LoVo (cell line): ENCODE measurements around the gene KLHL17.
"Not testable (repeated sequence)": the region's sequence is repeated elsewhere in the genome, so short reads cannot be mapped to it uniquely, and the experiment has no call there.

Source experiments
- DNase-seq: peaks from one replicate; pipeline ENCODE4 v3.0.0-alpha.2; 2016; ENCODE audit warnings: low spot score

KLHL17 gene

GRCh38 chr1:982765-983436 lies 22.5 kb downstream of the KLHL17 start:
- DNase-seq, result no peak

- no peak for DNase-seq
Observed at GRCh38 chr1:983798-984475, 23.6 kb downstream of the KLHL17 start.

DNA sequence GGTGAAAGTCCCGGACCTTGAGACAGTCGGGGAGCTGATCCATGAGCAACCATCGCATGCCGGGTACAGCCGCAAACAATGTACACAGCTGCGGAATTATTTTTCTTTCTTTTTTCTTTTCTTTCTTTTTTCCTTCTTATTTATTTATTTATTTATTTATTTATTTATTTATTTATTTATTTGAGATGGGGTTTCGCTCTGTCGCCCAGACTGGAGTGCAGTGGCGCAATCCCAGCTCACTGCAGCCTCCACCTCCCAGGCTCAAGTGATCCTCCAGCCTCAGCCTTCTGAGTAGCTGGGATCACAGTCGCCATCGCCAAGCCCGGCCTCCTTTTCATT lies 24.1 kb downstream of the KLHL17 start:
- DNase-seq, result no peak

- no peak for DNase-seq
Observed at GRCh38 chr1:985126-985525, 24.7 kb downstream of the KLHL17 start.

DNA sequence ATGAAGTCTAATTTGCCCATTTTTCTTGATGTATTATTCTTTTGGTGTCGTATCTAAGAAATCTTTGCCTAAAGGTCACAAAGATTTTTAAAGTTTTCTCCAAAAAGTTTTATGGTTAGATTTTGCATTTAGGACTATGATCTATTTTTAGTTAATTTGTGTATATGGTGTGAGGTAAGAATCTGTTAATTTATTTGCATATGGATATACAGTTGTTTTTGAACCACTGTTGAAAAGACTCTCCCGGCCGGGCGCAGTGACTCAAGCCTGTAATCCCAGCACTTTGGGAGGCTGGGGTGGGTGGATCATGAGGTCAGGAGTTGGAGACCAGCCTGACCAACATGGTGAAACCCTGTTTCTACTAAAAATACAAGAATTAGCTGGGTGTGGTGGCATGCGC lies 27.7 kb downstream of the KLHL17 start:
- not testable (repeated sequence) for DNase-seq

DNA sequence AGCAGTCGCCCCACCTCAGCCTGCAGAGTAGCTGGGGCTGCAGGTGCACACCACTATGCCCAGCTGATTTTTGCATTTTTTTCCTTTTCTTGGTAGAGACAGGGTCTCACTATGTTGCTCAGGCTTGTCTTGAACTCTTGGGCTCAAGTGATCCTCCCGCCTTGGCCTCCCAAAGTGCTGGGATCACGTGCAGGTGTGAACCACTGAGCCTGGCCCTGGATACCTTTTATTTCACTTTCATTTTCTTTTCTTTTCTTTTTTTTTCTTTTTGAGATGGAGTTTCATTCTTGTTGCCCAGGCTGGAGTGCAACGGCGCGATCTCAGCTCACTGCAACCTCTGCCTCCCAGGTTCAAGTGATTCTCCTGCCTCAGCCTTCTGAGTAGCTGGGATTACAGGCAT lies 30.9 kb downstream of the KLHL17 start:
- not testable (repeated sequence) for DNase-seq

DNA sequence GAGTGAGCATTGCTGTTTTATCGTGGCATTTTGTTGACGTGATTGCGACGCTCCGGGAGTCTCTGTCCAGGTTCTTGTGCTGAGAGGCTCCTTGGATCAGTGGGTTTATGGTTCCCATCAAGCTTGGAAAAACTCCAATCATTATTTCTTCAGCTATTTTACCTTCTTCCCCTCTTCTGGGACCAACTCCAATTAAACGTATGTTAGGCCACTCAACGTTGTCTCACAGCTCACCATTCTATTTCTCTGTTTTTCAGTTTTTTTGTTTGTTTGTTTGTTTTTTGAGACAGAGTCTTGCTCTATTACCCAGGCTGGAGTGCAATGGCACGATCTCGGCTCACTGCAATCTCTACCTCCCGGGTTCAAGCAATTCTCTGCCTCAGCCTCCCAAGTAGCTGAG lies 31.5 kb downstream of the KLHL17 start:
- no peak for DNase-seq

- DNase-seq, result no peak
Observed at GRCh38 chr1:992362-992761, 32.0 kb downstream of the KLHL17 start.

GRCh38 chr1:993379-993995 lies 33.1 kb downstream of the KLHL17 start:
- no peak for DNase-seq

DNA sequence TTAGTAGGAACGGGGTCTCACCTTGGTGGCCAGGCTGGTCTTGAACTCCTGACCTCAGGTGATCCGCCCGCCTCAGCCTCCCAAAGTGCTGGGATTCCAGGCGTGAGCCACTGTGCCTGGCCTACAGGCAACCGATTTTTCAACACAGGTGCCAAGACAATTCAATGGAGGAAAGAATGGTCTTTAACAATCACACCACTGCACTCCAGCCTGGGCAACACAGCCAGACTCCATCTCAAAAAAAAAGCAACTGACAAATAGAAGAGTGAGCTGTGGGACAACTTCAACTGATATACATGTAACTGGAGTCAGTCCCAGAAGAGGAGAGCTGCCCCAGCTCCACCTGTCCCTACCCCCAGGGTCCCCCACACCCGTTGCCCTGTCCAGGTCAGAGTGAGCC lies 34.2 kb downstream of the KLHL17 start:
- not testable (repeated sequence) for DNase-seq

DNA sequence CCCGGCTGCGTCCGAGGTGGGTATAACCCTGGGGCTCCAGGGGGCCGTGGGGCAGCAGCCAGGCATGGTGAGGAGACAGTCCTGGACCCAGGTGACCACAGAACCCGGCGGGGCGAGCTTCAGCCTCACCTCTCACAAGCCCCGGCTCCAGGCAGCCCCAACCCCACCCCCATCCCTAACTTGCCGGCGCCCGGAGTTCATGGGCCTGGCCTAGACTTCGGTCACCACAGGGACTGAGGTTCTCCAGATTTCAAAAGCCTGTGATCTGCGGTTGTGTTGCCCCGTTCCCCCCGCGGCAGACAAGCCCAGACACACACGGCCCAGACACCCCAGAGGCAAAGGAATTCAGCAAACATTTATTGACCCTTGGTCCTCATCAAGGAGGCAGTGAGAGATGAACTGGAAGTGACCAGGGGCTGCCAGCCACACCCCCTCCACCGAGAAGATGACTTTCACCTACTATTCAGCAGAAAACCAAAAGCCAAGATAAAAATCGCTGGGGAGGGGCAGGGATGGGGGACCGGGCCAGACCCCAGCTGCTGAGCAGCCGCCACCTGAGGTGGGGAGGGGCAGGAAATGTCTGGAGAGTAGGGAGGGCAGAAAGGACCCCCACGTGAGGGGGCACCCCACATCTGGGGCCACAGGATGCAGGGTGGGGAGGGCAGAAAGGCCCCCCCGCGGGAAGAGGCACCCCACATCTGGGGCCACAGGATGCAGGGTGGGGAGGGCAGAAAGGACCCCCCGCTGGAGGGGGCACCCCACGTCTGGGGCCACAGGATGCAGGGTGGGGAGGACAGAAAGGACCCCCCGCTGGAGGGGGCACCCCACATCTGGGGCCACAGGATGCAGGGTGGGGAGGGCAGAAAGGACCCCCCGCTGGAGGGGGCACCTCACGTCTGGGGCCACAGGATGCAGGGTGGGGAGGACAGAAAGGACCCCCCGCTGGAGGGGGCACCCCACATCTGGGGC lies 35.6 kb downstream of the KLHL17 start:
- no peak for DNase-seq

DNA sequence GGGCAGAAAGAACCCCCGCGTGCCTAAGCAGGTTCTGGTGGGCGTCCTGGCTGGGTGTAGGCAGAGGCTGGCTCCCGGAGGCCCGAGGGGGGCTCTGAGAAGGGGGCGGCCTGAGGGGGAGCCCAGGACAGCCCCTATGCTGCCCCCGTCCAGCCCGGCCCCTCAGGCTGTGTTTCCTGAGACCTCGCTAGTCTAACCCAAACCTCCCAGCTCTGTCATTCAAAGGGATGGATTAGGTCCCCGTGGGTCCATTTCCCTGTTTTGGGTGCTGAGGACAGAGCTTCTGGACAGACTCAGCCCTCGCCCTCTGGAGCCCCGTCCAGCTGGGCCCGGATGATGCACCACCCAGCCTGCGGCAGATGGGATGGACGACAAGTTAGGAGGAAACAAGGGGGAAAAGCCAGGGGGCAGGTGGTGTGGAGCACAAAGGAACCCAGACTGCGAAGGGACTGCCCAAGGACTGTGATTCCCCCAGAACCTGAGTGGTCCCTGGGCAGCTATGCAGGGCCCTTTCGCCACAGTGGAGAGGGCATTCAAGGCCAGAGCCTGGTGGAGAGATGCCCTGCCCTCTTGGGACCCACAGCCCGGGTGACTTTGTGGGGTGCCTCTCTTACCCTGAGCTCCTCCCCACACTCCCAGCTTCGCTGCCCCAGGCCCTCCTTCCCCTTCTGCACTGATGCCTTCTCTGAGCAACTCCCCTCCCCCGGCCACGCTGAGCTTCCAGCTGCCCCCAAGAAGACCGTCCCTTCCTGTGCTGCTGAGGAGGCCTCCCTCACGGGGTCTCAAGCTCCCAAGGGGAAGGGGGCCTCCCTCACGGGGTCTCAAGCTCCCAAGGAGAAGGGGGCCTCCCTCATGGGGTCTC lies 36.7 kb downstream of the KLHL17 start:
- no peak for DNase-seq

- DNase-seq, result no peak
Observed at GRCh38 chr1:997713-997992, 37.3 kb downstream of the KLHL17 start.

DNA sequence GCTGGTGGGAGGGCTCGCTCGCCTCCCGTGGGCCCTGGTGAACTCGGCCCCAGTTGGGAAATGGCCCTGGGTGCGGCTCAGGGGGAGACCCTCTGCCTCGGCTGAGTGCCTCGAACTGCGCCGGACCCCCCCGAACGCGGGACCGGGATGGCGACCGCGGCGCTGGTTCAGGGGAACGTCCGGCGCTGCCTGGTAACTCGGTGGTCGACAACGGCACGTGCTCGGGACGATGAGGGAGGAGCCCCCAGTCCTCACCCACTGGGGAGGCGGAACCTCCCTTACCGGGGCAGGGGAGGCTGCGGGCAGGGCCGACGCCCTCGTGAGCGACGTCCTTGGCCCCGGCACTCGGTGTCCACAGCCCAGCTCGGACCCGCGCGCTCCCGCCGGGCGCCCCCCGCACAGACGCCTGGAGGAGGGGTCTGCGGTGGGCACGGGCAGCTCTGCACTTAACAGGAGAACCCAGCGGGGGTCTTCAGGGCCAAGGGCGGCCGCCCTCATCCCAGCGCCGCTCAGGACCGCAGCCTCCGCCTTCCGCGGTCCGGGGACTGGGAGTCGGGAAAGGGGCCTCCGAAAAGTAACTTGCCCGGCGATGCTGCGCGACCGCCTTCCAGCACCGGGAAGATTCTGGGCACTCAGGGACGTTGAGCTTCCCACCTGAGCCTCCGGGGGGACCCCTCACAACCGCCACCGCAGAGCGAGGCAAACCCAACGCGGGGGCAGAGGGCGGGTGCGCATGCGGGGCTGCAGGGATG lies 37.8 kb downstream of the KLHL17 start:
- DNase-seq, result no peak

GRCh38 chr1:998745-998994 lies 38.3 kb downstream of the KLHL17 start:
- DNase-seq, result no peak

DNA sequence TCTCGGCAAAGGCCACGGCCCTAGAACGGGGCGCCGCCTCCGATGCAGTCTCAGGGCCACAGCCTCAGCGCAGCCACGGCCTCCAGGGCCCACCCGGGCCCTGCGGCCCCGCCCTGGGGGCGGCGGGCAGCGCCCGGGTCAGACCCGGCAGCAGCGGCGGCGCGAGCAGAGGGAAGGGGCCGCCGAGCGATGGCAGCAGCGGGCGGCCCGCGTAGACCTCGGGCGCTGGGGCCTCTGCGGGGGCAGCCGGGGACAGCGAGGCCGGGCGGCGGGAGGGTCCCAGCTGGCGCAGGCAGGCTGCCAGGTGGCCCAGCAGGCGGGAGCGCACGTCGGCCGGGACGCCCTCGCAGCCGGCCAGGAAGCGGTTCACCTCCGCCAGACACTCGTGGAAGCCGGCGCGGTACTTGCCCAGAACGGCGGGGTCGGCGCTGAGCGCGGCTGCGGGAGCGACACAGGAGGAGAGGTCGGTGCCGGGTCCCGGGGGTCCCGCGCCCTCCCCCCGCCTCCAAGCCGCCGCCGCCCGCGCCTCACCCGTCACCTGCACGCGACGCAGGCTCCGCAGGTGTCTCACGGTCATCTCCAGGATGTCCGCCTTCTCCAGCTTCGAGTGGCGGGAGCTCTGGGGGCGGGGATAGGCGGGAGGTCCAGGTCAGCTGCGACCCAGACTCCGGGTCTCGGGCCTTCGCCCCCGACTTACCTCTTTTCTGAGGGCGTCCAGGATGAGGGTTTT lies 38.8 kb downstream of the KLHL17 start:
- no peak for DNase-seq

- peak; percentile 94 for DNase-seq
Observed at GRCh38 chr1:999725-1000356, 39.5 kb downstream of the KLHL17 start, which contains the start of gene HES4. Gene HES4 (minus strand): TSS chr1:1000097. CDS start chr1:999973, 124 bp downstream.

GRCh38 chr1:1000357-1001056 lies 40.1 kb downstream of the KLHL17 start:
- peak; percentile 87 for DNase-seq

DNA sequence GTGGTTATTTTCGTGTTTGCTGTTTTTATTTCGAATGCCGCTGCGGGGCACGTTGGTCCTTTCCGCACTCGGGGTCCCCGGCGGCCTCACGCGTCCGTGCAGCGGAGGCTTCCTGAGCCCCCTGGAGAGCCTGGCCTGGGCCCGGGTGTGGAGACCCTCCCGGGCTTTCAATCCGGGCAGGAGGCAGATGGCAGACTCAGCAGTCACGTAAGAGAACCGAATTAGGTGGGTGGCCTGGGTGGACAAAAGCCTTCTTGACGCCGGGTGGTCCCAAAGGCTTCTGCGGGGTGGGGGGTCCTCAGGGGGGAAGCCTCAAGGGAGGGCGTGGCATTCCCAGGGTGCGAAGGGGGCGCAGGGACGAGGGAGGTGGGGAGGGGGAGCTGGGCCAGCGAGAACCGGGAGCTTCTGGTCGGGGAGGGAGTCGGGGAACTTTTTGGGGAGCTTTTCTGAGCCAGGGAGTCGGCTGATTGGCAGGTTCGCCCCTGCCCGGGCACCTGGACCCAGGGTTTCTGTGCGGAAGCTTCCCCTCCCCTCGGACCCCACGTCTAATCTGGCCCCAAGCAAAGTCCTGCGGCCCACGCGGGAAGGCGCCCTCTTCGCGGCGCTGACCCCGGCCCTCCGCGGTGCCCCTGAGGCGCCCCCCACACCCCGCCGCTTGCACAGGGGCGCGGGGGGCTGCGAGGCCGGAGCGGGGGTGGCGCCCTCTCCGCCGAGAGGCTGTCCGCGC lies 40.8 kb downstream of the KLHL17 start:
- no peak for DNase-seq
